Measurements from ENCODE around the gene LAMB4. TPM values are rescaled to one million over a fixed set of nuclear protein-coding genes. Genes with fewer than 3 reads are reported as not detected.

LAMB4 gene
- total and polyA plus RNA-seq, 2 donors (not counting 1 experiment from before 2014, with no cell fraction given) = 0.17 to 0.57 TPM

- Histone ChIP-seq H3K36me3 (ENCODE audit: control insufficient read depth, insufficient read depth, low read length) (no peaks in the 10 kb centered on the region), H3K79me2 (ENCODE audit: control insufficient read depth, insufficient read depth, low read length) (no peaks in the 10 kb centered on the region), H3K9me3 (ENCODE audit: control insufficient read depth, insufficient read depth, low read depth, low read length) (no peaks in the 10 kb centered on the region), H2AFZ (ENCODE audit: low read length) (no peak overlapping the region), H3K27ac (ENCODE audit: insufficient read depth, low read length) (no peak overlapping the region), H3K4me3 (replicated peaks in 1 of 4; ENCODE audit: control extremely low read depth in 1 of 4, insufficient read depth in 1 of 4, low read depth in 3 of 4, low read length in 4 of 4) (no peak overlapping the region), H3K9ac (ENCODE audit: insufficient read depth, low read length) (no peak overlapping the region), H3K4me2 (ENCODE audit: extremely low read depth, insufficient read depth, low read length) (peak overlapping the region; percentile 18), H4K20me1 (ENCODE audit: control insufficient read depth, extremely low read depth, insufficient read depth, low read length) (no peaks in the 10 kb centered on the region), H3K27me3 (ENCODE audit: control insufficient read depth, insufficient read depth, low read length) (no peaks in the 10 kb centered on the region), H3K4me1 (ENCODE audit: control insufficient read depth, extremely low read depth, insufficient read depth, low read length) (peaks cover 12% of the 10 kb centered on the region)
- peak in 1 of 2 donors; percentile 63 for DNase-seq (ENCODE audit: low read depth in 2 of 2)
- TF ChIP-seq CTCF (conservative IDR thresholded peaks at IDR 0.05 in 1 of 2, IDR thresholded peaks at IDR 0.05 in 1 of 2; ENCODE audit: low read depth in 1 of 2, low read length in 2 of 2) (no peak), EZH2 (IDR thresholded peaks at IDR 0.05; ENCODE audit: low read length, missing control alignments) (no peak)
Measured at GRCh38 chr7:108104324-108104723, 25.8 kb downstream of the LAMB4 start.

DNA sequence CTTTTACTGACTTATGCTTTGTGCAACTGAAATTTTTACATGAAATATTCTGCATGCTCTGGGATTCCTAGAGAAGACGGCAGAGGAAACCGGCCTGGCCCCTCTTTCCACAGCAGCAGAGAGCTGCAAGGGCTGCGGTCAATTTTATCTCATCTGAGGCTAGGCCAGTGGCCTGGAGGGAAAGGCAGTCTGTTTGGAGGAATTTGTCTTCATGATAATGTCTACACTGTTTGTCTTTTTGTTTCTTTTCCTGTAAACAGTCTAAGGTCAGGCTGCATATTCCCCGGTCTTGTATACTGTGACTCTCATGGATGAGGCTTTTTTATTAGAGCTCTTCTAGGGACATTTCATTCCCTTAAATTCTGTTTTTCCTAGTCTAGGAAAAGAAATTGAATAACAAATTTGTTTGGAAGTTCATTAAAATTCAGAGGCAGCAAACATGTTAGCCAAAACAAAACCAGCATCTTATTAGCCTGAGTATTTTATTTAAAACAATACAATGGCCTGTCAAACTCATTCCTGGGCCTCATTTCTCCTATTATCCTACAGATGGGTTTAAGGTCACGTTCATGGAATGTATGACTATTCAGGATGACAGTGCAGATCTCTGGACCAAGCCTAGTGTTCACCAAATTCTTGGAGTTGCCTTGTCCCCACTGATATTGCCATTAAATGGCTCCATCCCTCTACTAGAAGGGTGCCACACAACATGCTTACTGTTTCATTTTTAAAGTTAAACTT lies 26.4 kb downstream of the LAMB4 start:
- H2AFZ ChIP-seq (ENCODE audit: low read length) = no peak overlapping the region

More for the DNA sequence above, 26.4 kb downstream of the LAMB4 start:
- TF ChIP-seq EZH2 (IDR thresholded peaks at IDR 0.05; ENCODE audit: low read length, missing control alignments) = no peak
- TF ChIP-seq CTCF (conservative IDR thresholded peaks at IDR 0.05 in 1 of 2, IDR thresholded peaks at IDR 0.05 in 1 of 2; ENCODE audit: low read depth in 1 of 2, low read length in 2 of 2) = no peak
- Histone ChIP-seq H3K36me3 (ENCODE audit: control insufficient read depth, insufficient read depth, low read length) (no peaks in the 10 kb centered on the region), H3K9me3 (ENCODE audit: control insufficient read depth, insufficient read depth, low read depth, low read length) (no peaks in the 10 kb centered on the region), H4K20me1 (ENCODE audit: control insufficient read depth, extremely low read depth, insufficient read depth, low read length) (no peaks in the 10 kb centered on the region), H3K9ac (ENCODE audit: insufficient read depth, low read length) (no peak overlapping the region), H3K79me2 (ENCODE audit: control insufficient read depth, insufficient read depth, low read length) (no peaks in the 10 kb centered on the region), H3K27ac (ENCODE audit: insufficient read depth, low read length) (no peak overlapping the region), H3K4me1 (ENCODE audit: control insufficient read depth, extremely low read depth, insufficient read depth, low read length) (peaks cover 16% of the 10 kb centered on the region), H3K4me3 (replicated peaks in 1 of 4; ENCODE audit: control extremely low read depth in 1 of 4, insufficient read depth in 1 of 4, low read depth in 3 of 4, low read length in 4 of 4) (no peak overlapping the region), H3K4me2 (ENCODE audit: extremely low read depth, insufficient read depth, low read length) (peak overlapping the region; percentile 18), H3K27me3 (ENCODE audit: control insufficient read depth, insufficient read depth, low read length) (no peaks in the 10 kb centered on the region)
- DNase-seq (ENCODE audit: low read depth in 2 of 2) = peak in 1 of 2 donors; percentile 46
